Measurements from ENCODE around the gene UPB1. TPM values are rescaled to one million over a fixed set of nuclear protein-coding genes. Genes with fewer than 3 reads are reported as not detected.

UPB1 gene
- total RNA-seq, 6 donors from 2014 or later, result 0.91 to 9.4 (median 1.4) TPM

DNA sequence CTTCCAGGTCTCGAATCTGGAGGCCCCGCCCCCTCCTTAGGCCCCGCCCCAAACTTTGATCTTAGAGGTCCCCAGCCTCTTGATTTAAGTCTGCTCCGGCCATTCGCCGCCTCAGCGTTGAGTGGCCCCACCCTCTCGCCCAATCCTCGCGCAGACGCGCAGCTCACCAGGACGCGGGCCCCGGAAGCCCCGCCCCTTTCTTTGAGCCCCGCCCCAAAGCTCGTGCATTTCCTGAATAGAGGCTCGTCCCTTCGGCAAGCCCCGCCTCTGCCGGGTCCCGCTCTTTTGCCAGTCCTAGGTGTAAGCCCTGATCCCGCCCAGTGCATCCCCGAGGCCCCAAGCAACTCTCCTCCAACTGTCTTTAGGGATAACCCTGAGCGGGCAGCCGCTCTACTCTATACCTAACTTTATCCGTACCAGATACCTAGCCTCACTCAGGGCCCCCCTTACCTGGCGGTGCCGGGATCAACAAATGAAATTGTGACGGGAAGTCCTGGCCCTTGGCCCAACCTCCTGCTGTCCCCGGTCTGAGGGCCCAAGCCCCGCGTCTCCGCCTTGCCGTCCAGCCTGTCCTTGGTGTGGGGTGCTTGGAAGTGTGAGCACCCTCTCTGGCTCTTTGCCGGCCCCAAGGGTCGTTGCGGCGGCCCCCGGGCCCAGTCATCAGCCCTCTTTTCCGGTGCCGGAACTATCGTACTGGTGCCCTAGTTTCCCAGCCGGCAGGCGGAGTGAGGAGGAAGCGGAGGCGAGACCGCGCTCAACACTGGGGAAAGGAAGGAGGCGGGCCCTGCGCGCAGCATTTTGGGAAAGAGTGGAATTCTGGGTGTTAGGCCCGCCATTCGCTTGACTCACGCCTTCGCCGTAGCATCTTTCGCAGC lies 60.3 kb downstream of the UPB1 start, which contains the start of gene SNRPD3:
TSS of gene SNRPD3 (plus strand) at position 835 of the 875 bp plus-strand sequence. CDS start 1,676 bp downstream, outside the sequence.
- peak within 1 kb of the TSS; percentile 78 to 98 (median 92) for H3K4me3 ChIP-seq
- H3K36me3 ChIP-seq, result peaks cover 6 to 33% (median 22%) of the 10 kb centered on the region in 4 donors
- peak within 1 kb of the TSS; percentile 98 to 99 (median 98) for H3K27ac ChIP-seq
- no peaks in the 10 kb centered on the region for H3K27me3 ChIP-seq
- no peaks in the 10 kb centered on the region for H3K9me3 ChIP-seq
- WGBS, 2 donors, result 0% methylated on average over 28 to 57 of the region's 59 CpGs
- peak in 3 of 4 donors; percentile 46 to 68 (median 54) for TF ChIP-seq POLR2A (IDR thresholded peaks at IDR 0.05)
- TF ChIP-seq, protein P1, sequence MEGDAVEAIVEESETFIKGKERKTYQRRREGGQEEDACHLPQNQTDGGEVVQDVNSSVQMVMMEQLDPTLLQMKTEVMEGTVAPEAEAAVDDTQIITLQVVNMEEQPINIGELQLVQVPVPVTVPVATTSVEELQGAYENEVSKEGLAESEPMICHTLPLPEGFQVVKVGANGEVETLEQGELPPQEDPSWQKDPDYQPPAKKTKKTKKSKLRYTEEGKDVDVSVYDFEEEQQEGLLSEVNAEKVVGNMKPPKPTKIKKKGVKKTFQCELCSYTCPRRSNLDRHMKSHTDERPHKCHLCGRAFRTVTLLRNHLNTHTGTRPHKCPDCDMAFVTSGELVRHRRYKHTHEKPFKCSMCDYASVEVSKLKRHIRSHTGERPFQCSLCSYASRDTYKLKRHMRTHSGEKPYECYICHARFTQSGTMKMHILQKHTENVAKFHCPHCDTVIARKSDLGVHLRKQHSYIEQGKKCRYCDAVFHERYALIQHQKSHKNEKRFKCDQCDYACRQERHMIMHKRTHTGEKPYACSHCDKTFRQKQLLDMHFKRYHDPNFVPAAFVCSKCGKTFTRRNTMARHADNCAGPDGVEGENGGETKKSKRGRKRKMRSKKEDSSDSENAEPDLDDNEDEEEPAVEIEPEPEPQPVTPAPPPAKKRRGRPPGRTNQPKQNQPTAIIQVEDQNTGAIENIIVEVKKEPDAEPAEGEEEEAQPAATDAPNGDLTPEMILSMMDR (IDR thresholded peaks at IDR 0.05), result peak in 5 of 6 experiments; percentile 23 to 76 (median 47)
- TF ChIP-seq POLR2AphosphoS5 (IDR thresholded peaks at IDR 0.05), result peak; percentile 85 to 95
- TF ChIP-seq EP300 (IDR thresholded peaks at IDR 0.05), result peak in 1 of 4 donors; percentile 64
- ATAC-seq (ENCODE audit: low FRiP score in 2 of 2) (peak; percentile 96 to 98), DNase-seq (peak; percentile 99 to 100)
- H3K4me1 ChIP-seq, result peaks cover 38 to 75% (median 49%) of the 10 kb centered on the region in 4 donors

DNA sequence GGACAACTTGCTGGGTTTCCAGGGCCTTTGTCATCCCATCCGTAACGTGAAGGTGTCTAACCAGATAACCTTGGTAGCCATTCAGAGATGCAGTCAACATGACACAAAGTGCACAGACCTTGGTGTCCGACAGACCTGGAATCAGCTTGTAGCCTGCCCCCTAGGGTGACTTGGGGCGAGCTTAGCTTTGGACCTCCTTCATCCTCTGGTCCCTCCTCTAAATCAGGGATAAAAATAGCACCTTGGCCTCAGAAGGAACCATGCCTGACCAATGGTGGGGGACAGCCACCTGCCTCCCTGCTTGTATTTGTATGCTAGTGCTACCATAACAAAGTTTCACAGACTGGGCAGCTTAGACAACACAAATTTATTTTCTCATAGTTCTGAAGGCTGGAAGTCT lies 64.3 kb downstream of the UPB1 start:
- no peaks in the 10 kb centered on the region for H3K9me3 ChIP-seq
- DNase-seq (no peak), ATAC-seq (ENCODE audit: low FRiP score in 2 of 2) (no peak)
- 84 to 94% methylated on average over 2 to 4 of the region's 4 CpGs for WGBS, 2 donors
- H3K4me3 ChIP-seq, result no peak overlapping the region
- H3K4me1 ChIP-seq, result peaks cover 19 to 53% (median 31%) of the 10 kb centered on the region in 4 donors
- H3K27ac ChIP-seq, result no peak overlapping the region
- H3K36me3 ChIP-seq, result peaks cover 6 to 57% (median 39%) of the 10 kb centered on the region in 4 donors
- no peaks in the 10 kb centered on the region for H3K27me3 ChIP-seq
- TF ChIP-seq, protein P1 (IDR thresholded peaks at IDR 0.05), result no peak
- TF ChIP-seq POLR2A (IDR thresholded peaks at IDR 0.05) (no peak), EP300 (IDR thresholded peaks at IDR 0.05) (no peak), POLR2AphosphoS5 (IDR thresholded peaks at IDR 0.05) (no peak)

DNA sequence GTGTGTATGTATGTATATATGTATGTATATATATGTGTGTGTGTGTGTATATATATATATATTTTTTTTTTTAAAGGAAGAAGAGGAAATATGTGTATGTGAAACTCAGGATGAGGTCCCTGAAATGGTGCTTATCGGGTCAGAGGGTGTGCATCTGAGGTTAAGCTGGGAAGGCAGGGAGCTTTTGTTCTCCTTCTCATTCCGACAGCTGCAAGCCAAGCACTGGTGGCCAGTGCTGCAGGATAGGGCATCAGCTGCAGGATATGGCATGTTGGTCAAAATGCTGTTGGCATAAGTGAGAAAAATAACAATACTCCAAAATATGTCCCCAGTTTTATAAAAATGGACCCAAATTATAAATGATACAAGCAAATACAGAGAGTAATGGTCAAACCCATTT lies 68.1 kb downstream of the UPB1 start:
- 77 to 85% methylated on average over 2 of the region's 2 CpGs for WGBS, 2 donors
- H3K9me3 ChIP-seq, result no peaks in the 10 kb centered on the region
- H3K4me3 ChIP-seq, result no peak overlapping the region
- peaks cover 2 to 58% (median 38%) of the 10 kb centered on the region in 4 donors for H3K36me3 ChIP-seq
- no peak overlapping the region for H3K27ac ChIP-seq
- no peak for TF ChIP-seq POLR2A (IDR thresholded peaks at IDR 0.05)
- TF ChIP-seq POLR2AphosphoS5 (IDR thresholded peaks at IDR 0.05), result no peak
- ATAC-seq (ENCODE audit: low FRiP score in 2 of 2) (no peak), DNase-seq (no peak)
- H3K4me1 ChIP-seq, result peaks cover 21 to 54% (median 32%) of the 10 kb centered on the region in 4 donors
- no peaks in the 10 kb centered on the region for H3K27me3 ChIP-seq

DNA sequence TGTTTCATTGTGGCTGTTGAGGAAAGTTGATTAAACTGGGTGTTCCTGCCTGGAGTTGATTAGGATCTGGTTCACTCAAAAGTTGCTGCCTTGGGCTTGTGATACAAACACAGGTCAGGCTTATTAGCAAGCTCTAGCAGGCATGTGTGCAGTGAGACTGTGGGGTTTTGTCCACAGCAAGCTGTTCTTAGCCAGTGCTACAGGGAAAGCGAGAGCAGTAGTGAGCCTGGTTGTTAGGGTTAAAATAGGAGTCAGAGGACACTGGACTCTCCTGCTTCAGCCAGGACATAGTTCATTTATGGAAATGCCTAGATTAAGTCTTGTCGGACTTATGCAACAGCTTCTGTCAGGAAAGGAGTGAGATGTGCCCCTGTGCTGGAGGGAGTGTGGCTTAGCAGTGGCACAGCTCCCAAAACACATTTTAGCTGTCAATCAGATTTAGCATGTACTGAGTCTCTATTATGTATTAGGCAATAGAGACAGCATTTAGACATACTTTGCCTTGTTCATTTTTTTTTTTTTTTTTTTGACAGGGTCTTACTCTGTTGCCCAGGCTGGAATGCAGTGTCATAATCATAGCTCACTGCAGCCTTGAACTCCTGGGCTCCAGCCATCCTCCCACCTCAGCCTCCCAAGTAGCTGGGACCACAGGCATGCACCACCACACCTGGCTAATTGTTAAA lies 69.4 kb downstream of the UPB1 start:
- TF ChIP-seq EP300 (IDR thresholded peaks at IDR 0.05), result no peak
- TF ChIP-seq, protein P1 (IDR thresholded peaks at IDR 0.05), result no peak
- no peak for TF ChIP-seq POLR2AphosphoS5 (IDR thresholded peaks at IDR 0.05)
- no peak for TF ChIP-seq POLR2A (IDR thresholded peaks at IDR 0.05)
- peaks cover 13 to 58% (median 39%) of the 10 kb centered on the region in 4 donors for H3K36me3 ChIP-seq
- H3K4me1 ChIP-seq, result peaks cover 21 to 41% (median 28%) of the 10 kb centered on the region in 4 donors
- no peaks in the 10 kb centered on the region for H3K9me3 ChIP-seq
- WGBS, 2 donors, result 72 to 81% methylated on average over 2 of the region's 2 CpGs
- H3K27ac ChIP-seq, result no peak overlapping the region
- H3K27me3 ChIP-seq, result no peaks in the 10 kb centered on the region
- DNase-seq (no peak), ATAC-seq (ENCODE audit: low FRiP score in 2 of 2) (no peak)
- no peak overlapping the region for H3K4me3 ChIP-seq

DNA sequence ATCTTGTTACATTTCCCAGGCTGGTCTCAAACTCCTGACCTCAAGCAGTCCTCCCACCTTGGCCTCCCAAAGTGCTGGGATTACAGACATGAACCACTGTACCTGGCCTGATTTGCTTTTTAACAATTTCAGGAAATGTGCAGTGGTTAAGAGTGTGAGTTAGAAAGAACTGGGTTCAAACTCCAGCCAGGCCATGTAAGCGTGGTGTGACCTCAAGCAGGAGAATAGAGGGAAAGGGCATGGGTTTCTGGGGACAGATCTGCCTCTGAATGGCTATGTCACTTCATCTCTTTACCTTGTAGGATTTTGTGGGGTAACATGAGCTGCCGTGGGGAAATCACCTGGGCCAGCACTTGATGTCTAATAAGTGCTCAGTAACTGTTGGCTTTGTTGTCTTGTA lies 69.9 kb downstream of the UPB1 start:
- Histone ChIP-seq H3K4me1 (peaks cover 21 to 37% (median 27%) of the 10 kb centered on the region in 4 donors), H3K4me3 (no peak overlapping the region), H3K36me3 (peaks cover 18 to 58% (median 40%) of the 10 kb centered on the region in 4 donors), H3K27me3 (no peaks in the 10 kb centered on the region), H3K9me3 (no peaks in the 10 kb centered on the region), H3K27ac (no peak overlapping the region)
- 77 to 83% methylated on average over 2 of the region's 2 CpGs for WGBS, 2 donors
- ATAC-seq (ENCODE audit: low FRiP score in 2 of 2) (no peak), DNase-seq (no peak)
- TF ChIP-seq POLR2A (IDR thresholded peaks at IDR 0.05), result no peak
- no peak for TF ChIP-seq POLR2AphosphoS5 (IDR thresholded peaks at IDR 0.05)
- TF ChIP-seq EP300 (IDR thresholded peaks at IDR 0.05), result no peak
- TF ChIP-seq, protein P1 (IDR thresholded peaks at IDR 0.05), result no peak
